ENCODE results near the gene TYSND1. TPM values are rescaled to one million over a fixed set of nuclear protein-coding genes. Genes with fewer than 3 reads are reported as not detected.
A peak's percentile ranks its signal among the peaks of the same experiment; 100 is the strongest.

The TYSND1 gene
- total RNA-seq, 1 experiment from 2014 or later = 78.2 TPM

DNA sequence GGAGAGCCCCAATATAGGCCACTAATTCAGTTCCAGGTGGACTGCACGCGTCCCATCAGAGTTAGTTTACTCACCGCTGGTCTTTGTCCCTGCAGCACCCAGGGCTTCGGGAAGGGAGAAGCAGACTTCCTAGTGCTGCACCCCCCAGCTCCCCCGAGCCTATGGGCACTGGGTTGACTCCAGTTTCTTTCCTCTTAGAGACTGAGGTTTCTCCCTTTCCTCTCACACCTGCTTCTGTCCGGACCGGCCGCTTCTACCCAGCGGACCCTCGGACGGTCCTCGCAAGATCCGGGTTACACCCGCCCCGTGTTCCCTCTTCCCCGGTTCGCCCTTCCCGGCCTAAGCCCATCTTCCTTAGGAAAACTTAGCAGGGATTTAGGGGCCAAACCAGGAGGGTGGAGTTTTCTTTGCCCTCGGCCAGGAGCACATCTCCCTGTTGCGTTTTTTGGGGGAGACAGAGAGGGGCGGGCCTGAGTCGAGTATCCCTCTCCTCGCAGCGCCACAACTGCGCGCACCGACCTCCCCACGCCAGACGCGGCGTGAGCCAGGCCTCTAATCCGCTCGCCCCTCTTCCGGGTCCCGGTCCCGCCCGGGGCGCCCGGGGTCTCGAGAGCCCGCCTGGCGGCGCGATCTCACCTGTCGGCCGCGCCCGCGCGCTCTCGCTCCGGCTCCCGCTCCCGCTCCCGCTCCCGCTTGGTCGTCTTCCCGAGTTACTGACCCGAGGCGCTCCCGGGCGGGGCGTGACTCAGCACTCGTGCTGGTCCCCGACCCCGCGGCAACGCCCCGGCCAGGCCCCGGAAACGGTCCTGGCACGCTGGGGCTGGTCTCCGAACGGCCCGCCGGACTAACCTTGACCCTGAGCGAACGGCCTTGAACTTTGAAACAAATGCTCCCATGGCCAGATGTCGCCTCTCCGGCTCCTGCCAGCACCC, 14.1 kb downstream of the TYSND1 start, which contains the start of gene AIFM2:
Gene AIFM2, minus strand, starts transcription at position 728 of the 932 bp plus-strand sequence. CDS start 8,741 bp downstream, outside the sequence.
- Histone ChIP-seq H2AFZ (ENCODE audit: low read length) (peak within 1 kb of the TSS; percentile 80), H3K36me3 (ENCODE audit: low read depth, low read length) (no peaks in the 10 kb centered on the region), H3K4me1 (ENCODE audit: insufficient read depth, low read length) (peaks cover 31% of the 10 kb centered on the region), H3K9me3 (ENCODE audit: low read length) (no peaks in the 10 kb centered on the region), H3K27ac (ENCODE audit: low read length) (peak within 1 kb of the TSS; percentile 53), H3K27me3 (ENCODE audit: low read length) (no peaks in the 10 kb centered on the region), H3K4me2 (ENCODE audit: low read length) (peak within 1 kb of the TSS; percentile 86), H3K79me2 (ENCODE audit: low read length) (peaks cover 46% of the 10 kb centered on the region), H3K4me3 (ENCODE audit: low read length) (peak within 1 kb of the TSS; percentile 70), H4K20me1 (ENCODE audit: low read length) (no peaks in the 10 kb centered on the region), H3F3A (ENCODE audit: low read length, unreplicated experiment) (no peaks in the 10 kb centered on the region), H3K9ac (ENCODE audit: low read length) (peak within 1 kb of the TSS; percentile 76), H3K9me2 (replicated peaks; ENCODE audit: low read length) (no peaks in the 10 kb centered on the region)
- BruUV-seq (replicated peaks) = TSS peak; percentile 38
- POLR2A ChIA-PET (ENCODE audit: unreplicated experiment) = interaction anchor here (0.6 kb wide), 1 partner anchor 684 kb away, joined by 3 read pairs; no protein-coding TSS in a partner anchor
- intact Hi-C loops (cut with micrococcal nuclease) = loop anchor here (1.0 kb wide), 1 partner anchor 14 kb away; the partner anchor contains the start of gene TYSND1
- DNase-seq (peak; percentile 97), ATAC-seq (peak; percentile 80)
- no peak for TF ChIP-seq EZH2phosphoT487 (IDR thresholded peaks at IDR 0.05; ENCODE audit: borderline replicate concordance, low read length)
- TF ChIP-seq, protein P1, sequence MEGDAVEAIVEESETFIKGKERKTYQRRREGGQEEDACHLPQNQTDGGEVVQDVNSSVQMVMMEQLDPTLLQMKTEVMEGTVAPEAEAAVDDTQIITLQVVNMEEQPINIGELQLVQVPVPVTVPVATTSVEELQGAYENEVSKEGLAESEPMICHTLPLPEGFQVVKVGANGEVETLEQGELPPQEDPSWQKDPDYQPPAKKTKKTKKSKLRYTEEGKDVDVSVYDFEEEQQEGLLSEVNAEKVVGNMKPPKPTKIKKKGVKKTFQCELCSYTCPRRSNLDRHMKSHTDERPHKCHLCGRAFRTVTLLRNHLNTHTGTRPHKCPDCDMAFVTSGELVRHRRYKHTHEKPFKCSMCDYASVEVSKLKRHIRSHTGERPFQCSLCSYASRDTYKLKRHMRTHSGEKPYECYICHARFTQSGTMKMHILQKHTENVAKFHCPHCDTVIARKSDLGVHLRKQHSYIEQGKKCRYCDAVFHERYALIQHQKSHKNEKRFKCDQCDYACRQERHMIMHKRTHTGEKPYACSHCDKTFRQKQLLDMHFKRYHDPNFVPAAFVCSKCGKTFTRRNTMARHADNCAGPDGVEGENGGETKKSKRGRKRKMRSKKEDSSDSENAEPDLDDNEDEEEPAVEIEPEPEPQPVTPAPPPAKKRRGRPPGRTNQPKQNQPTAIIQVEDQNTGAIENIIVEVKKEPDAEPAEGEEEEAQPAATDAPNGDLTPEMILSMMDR (conservative IDR thresholded peaks at IDR 0.05; ENCODE audit: low read depth, low read length) = no peak; the same call in 1 of the 2 replicates
- no peak for TF ChIP-seq EZH2 (IDR thresholded peaks at IDR 0.05; ENCODE audit: low read length, unreplicated experiment)
- CTCF ChIA-PET = interaction anchor here (1.0 kb wide), 1 partner anchor 14 kb away, joined by 4 read pairs; the partner anchor contains the start of gene TYSND1

DNA sequence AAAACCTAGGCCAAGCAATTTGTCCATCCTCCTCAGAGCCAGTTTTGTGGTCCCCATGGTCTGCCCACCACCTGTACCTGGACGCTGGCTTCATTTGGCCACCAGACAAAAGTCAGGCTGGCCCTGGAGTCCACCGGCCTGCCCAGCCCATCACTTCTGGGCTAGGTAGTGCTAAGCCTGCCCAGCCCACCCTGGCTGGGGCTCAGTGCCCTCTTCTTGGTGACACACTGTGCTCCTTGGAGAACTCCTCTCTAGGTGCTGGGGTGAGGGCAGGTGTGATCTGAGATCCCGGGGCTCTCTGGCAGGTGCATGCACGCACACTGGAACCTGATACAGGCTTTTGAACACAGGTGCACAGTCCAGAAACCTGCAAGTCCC, 15.0 kb downstream of the TYSND1 start:
- ChIA-PET POLR2A (ENCODE audit: unreplicated experiment) (interaction anchor here (0.6 kb wide), 1 partner anchor 683 kb away, joined by 3 read pairs; no protein-coding TSS in a partner anchor), CTCF (interaction anchor here (0.7 to 1.0 kb wide), 3 partner anchors 13 to 23 kb away, joined by 3 to 4 read pairs (median 3); partner anchors contain the start of gene TYSND1)
- DNase-seq (no peak), ATAC-seq (no peak; the same call in 1 of the 2 replicates)
- Histone ChIP-seq H3K9me3 (ENCODE audit: low read length) (no peaks in the 10 kb centered on the region), H3K4me3 (ENCODE audit: low read length) (peak overlapping the region; percentile 70), H3K9me2 (replicated peaks; ENCODE audit: low read length) (no peaks in the 10 kb centered on the region), H3K36me3 (ENCODE audit: low read depth, low read length) (no peaks in the 10 kb centered on the region), H3F3A (ENCODE audit: low read length, unreplicated experiment) (no peaks in the 10 kb centered on the region), H3K4me2 (ENCODE audit: low read length) (peak overlapping the region; percentile 86), H4K20me1 (ENCODE audit: low read length) (no peaks in the 10 kb centered on the region), H3K9ac (ENCODE audit: low read length) (peak overlapping the region; percentile 76), H3K27me3 (ENCODE audit: low read length) (no peaks in the 10 kb centered on the region), H3K27ac (ENCODE audit: low read length) (peak overlapping the region; percentile 53), H3K4me1 (ENCODE audit: insufficient read depth, low read length) (peaks cover 31% of the 10 kb centered on the region), H3K79me2 (ENCODE audit: low read length) (peaks cover 46% of the 10 kb centered on the region), H2AFZ (ENCODE audit: low read length) (no peak overlapping the region)
- BruUV-seq (replicated peaks) = TSS peak; percentile 59
- intact Hi-C loops (cut with micrococcal nuclease) = no loop called here
- TF ChIP-seq EZH2phosphoT487 (IDR thresholded peaks at IDR 0.05; ENCODE audit: borderline replicate concordance, low read length) (no peak), EZH2 (IDR thresholded peaks at IDR 0.05; ENCODE audit: low read length, unreplicated experiment) (no peak)
- TF ChIP-seq, protein P1 (conservative IDR thresholded peaks at IDR 0.05; ENCODE audit: low read depth, low read length) = no peak

All from PC-3 (cell line).